Measurements from ENCODE around the gene CDC42BPA.

GRCh38 chr1:227037121-227037520, 281.2 kb downstream of the CDC42BPA start:
- TF ChIP-seq HDGF (IDR thresholded peaks at IDR 0.05; ENCODE audit: borderline replicate concordance): no peak
- no peak for TF ChIP-seq PKNOX1 (IDR thresholded peaks at IDR 0.05)
- TF ChIP-seq FOXM1 (IDR thresholded peaks at IDR 0.05; ENCODE audit: borderline replicate concordance): no peak
- no peak for TF ChIP-seq ZNF384 (IDR thresholded peaks at IDR 0.05)
- TF ChIP-seq BHLHE40 (IDR thresholded peaks at IDR 0.05; ENCODE audit: borderline replicate concordance): no peak
- no peak for TF ChIP-seq NFRKB (IDR thresholded peaks at IDR 0.05)
- TF ChIP-seq SP1 (IDR thresholded peaks at IDR 0.05): no peak
- TF ChIP-seq FOXK2 (IDR thresholded peaks at IDR 0.05): no peak
- no peak for TF ChIP-seq TARDBP (IDR thresholded peaks at IDR 0.05)
- no peak for TF ChIP-seq FOXA1 (IDR thresholded peaks at IDR 0.05)
